GM12875 (cell line): ENCODE data around the gene DESI1.
"Not testable (repeated sequence)": the region's sequence is repeated elsewhere in the genome, so short reads cannot be mapped to it uniquely, and the experiment has no call there.

Source experiments
- H3K4me3 ChIP-seq: one replicate; pipeline ENCODE4 v1.5.1; 2011; ENCODE audit warnings: low read depth, low read length, control low read depth
- CTCF ChIP-seq: IDR thresholded peaks from 2 replicates; pipeline ENCODE4 v1.5.1; 2011; ENCODE audit warnings: low read depth, mild to moderate bottlenecking, control low read depth, inconsistent platforms, low read length, moderate library complexity, borderline replicate concordance; ENCODE audit not compliant: insufficient read depth

Gene DESI1

GRCh38 chr22:41636467-41636866, 15.6 kb upstream of the DESI1 start:
- TF ChIP-seq CTCF = no peak
- H3K4me3 ChIP-seq = no peak overlapping the region

GRCh38 chr22:41634610-41635009, 13.8 kb upstream of the DESI1 start:
- not testable (repeated sequence) for H3K4me3 ChIP-seq

GRCh38 chr22:41631615-41632014, 10.8 kb upstream of the DESI1 start:
- not testable (repeated sequence) for H3K4me3 ChIP-seq

GRCh38 chr22:41631115-41631514, 10.3 kb upstream of the DESI1 start:
- not testable (repeated sequence) for H3K4me3 ChIP-seq

- H3K4me3 ChIP-seq = no peak overlapping the region
- no peak for TF ChIP-seq CTCF
Observed at GRCh38 chr22:41625577-41625976, 4.7 kb upstream of the DESI1 start.

- TF ChIP-seq CTCF = no peak
Observed at GRCh38 chr22:41621911-41622179, 1.0 kb upstream of the DESI1 start.

GRCh38 chr22:41621099-41621910, 462 bp upstream of the DESI1 start, which contains the start of gene XRCC6:
Gene XRCC6, plus strand, starts transcription at chr22:41621295. Its CDS starts 710 bp downstream, at chr22:41622005.
- H3K4me3 ChIP-seq = peak within 1 kb of the TSS; percentile 89
- no peak for TF ChIP-seq CTCF

More at GRCh38 chr22:41621911-41622179, 1.0 kb upstream of the DESI1 start:
- peak overlapping the region; percentile 89 for H3K4me3 ChIP-seq

GRCh38 chr22:41619979-41620588, 759 bp downstream of the DESI1 start:
- peak overlapping the region; percentile 80 for H3K4me3 ChIP-seq
- TF ChIP-seq CTCF = peak; percentile 23; the same call in 1 of the 2 replicates
